ENCODE measurements around the gene CRYBG1.
A peak's percentile ranks its signal among the peaks of the same experiment; 100 is the strongest.
"Not testable (repeated sequence)": the region's sequence is repeated elsewhere in the genome, so short reads cannot be mapped to it uniquely, and the experiment has no call there.

CRYBG1 gene

GRCh38 chr6:106490974-106491373, 130.5 kb downstream of the CRYBG1 start:
- DNase-seq (ENCODE audit: insufficient read length, low spot score), result no peak
- no peak for FAIRE-seq

DNA sequence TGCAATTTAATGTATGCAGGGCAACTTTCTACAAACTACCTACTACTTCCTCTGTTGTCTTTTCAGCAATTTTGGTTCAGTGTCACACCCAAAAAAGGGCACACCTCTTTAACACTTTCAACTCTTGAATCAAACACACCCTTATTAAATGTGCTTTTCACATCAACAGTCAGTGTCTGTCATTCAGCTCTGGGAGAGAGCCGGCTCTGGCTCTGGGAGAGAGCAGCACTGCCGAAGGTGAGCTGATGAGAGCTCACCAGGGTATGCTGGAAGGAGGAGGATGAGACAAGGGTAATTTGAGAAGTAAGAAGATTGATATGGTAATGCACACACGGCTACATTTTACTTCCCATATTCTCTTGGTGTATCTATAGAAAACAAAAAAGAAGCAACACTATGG, 134.5 kb downstream of the CRYBG1 start:
- no peak for FAIRE-seq
- DNase-seq (ENCODE audit: insufficient read length, low spot score), result no peak

- FAIRE-seq, result no peak
- DNase-seq (ENCODE audit: insufficient read length, low spot score), result no peak
Measured at GRCh38 chr6:106496823-106497222, 136.3 kb downstream of the CRYBG1 start.

GRCh38 chr6:106501960-106502371, 141.4 kb downstream of the CRYBG1 start:
- FAIRE-seq (no peak), DNase-seq (ENCODE audit: insufficient read length, low spot score) (no peak)

GRCh38 chr6:106502559-106502958, 142.0 kb downstream of the CRYBG1 start:
- DNase-seq (ENCODE audit: insufficient read length, low spot score) (no peak), FAIRE-seq (no peak)

DNA sequence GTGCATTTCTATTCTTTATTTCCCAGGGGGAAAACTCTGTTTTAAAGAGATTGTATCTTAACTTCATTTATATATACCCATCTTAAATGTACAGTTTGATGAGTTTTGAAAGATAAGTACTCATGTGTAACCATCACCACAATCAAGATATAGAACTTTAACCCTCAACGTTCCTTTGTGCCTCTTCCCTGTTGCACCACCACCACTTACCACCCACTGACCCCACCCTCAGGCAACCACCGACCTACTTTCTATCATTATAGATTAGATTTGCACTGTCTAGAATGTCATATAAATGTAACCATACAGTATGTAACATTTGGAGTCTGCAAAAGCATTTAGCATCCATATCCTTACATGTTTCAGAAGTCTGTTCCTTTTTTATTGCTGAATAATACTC, 147.8 kb downstream of the CRYBG1 start:
- no peak for DNase-seq (ENCODE audit: insufficient read length, low spot score)
- FAIRE-seq, result no peak

- no peak for DNase-seq (ENCODE audit: insufficient read length, low spot score)
- no peak for FAIRE-seq
Measured at GRCh38 chr6:106508834-106509233, 148.3 kb downstream of the CRYBG1 start.

DNA sequence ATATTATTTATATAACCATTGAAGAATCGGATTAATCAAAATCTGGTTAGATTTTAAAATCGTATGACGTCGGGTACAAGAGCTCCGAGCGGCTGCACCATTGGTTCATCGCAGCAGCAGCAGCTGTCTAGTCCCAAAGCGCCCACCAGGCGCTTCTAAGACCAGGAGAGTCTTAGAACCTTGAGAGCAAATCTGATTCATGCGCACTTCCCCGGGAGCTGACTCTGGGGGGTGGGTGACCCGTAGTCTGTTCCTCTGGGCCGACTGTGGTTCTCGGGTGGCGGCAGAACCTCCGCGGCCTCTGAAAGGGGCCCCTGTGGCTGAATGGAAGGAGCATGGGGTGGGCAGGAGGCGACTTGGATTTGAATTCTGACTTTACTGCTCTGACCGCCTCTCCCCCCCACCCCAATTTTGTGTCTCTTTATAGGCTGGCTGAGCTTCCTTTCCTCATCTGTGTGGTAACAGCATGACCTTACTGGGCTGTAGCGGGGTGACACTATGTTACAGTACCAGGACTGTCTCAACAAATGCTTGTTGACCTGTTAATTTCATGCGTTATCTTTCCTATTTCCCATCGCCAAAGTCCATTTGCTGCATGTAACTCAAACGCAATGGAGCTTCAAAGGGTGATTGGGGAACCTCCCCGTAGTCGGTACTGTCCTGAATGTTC, 149.0 kb downstream of the CRYBG1 start:
- DNase-seq (ENCODE audit: insufficient read length, low spot score), result no peak

GRCh38 chr6:106510090-106510970, 149.8 kb downstream of the CRYBG1 start:
- FAIRE-seq, result no peak

More for the DNA sequence above, 149.0 kb downstream of the CRYBG1 start:
- FAIRE-seq, result no peak

DNA sequence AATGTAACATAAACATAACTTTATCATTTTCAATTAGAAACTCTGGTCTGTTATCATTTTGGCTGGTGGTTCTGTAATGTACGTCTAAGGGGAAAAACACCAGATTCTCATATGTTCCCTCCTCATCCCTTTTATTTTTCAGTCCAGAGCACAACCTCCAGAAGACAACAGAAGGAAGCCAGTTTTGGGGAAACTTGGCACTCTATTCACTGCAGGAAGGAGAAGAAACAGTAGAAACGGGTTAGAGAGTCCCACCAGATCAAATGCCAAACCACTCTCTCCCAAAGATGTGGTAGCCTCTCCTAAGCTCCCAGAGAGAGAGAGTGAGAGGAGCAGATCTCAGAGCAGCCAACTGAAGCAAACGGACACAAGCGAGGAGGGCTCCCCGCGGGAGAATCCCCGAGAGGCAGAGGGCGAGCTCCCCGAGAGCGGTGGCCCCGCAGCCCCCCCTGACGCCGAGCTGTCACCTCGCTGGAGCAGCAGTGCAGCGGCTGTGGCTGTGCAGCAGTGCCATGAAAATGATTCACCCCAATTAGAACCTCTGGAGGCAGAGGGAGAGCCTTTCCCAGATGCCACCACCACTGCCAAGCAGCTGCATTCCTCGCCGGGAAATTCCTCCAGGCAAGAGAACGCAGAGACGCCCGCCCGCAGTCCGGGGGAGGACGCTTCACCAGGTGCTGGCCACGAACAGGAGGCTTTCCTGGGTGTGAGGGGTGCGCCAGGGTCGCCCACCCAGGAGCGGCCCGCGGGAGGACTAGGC, 151.0 kb downstream of the CRYBG1 start:
- FAIRE-seq (no peak), DNase-seq (ENCODE audit: insufficient read length, low spot score) (no peak)

More at GRCh38 chr6:106510090-106510970, 149.8 kb downstream of the CRYBG1 start:
- DNase-seq (ENCODE audit: insufficient read length, low spot score), result peak; percentile 51

DNA sequence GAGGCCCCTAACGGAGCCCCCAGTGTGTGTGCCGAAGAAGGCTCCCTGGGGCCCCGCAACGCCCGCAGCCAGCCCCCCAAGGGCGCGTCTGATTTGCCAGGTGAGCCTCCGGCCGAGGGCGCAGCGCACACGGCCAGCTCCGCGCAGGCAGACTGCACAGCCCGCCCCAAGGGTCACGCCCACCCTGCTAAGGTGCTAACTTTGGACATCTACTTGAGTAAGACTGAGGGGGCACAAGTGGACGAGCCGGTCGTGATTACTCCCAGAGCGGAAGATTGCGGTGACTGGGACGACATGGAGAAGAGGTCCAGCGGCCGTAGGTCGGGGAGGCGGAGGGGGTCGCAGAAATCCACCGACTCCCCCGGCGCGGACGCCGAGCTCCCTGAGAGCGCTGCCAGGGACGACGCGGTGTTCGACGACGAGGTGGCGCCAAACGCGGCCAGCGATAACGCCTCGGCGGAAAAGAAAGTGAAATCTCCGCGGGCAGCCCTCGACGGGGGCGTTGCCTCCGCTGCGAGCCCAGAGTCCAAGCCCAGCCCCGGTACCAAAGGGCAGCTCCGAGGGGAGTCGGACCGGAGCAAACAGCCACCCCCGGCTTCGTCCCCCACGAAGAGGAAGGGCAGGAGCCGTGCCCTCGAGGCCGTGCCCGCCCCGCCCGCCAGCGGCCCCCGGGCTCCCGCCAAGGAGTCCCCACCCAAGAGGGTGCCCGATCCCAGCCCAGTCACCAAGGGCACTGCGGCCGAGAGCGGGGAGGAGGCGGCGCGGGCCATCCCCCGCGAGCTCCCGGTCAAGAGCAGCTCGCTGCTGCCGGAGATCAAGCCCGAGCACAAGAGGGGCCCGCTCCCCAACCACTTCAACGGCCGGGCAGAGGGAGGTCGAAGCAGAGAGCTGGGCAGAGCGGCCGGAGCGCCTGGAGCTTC, 151.8 kb downstream of the CRYBG1 start:
- FAIRE-seq, result no peak
- DNase-seq (ENCODE audit: insufficient read length, low spot score), result no peak

- no peak for DNase-seq (ENCODE audit: insufficient read length, low spot score)
Measured at GRCh38 chr6:106512968-106513574, 152.6 kb downstream of the CRYBG1 start.

GRCh38 chr6:106513808-106514582, 153.5 kb downstream of the CRYBG1 start:
- DNase-seq (ENCODE audit: insufficient read length, low spot score), result no peak
- no peak for FAIRE-seq

More at GRCh38 chr6:106512968-106513574, 152.6 kb downstream of the CRYBG1 start:
- FAIRE-seq, result no peak

DNA sequence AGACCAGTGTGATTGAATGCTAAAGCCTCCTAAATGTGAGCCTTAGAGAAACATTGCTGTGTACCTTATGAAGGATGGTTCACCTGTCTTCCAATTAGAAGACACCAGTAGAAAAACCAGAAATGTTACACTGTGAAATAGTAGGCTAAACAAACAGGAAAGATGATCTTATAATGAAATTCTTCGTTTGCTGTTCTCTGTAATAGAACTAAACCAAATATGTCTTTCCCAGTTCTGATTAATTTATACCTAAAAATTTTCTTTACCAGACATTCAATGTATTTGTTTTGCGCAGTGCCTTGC, 154.0 kb downstream of the CRYBG1 start:
- no peak for FAIRE-seq

DNA sequence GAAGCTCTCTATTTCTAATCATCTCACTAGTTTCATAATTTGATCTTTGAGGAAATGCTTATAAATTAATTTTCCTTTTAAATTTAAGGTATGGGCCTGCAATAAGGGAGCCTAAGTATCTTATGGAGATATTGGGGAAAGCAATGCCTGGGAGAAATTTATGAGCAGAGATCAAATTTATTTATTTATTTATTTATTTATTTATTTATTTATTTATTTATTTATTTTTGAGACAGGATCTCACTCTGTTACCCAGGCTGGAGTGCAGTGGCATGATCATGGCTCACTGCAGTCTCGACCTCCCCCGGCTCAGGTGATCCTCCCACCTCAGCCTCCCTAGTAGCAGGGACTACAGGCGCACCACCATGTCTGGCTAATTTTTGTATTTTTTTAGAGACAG, 155.1 kb downstream of the CRYBG1 start:
- not testable (repeated sequence) for DNase-seq (ENCODE audit: insufficient read length, low spot score); FAIRE-seq

More for the DNA sequence above, 154.0 kb downstream of the CRYBG1 start:
- no peak for DNase-seq (ENCODE audit: insufficient read length, low spot score)

DNA sequence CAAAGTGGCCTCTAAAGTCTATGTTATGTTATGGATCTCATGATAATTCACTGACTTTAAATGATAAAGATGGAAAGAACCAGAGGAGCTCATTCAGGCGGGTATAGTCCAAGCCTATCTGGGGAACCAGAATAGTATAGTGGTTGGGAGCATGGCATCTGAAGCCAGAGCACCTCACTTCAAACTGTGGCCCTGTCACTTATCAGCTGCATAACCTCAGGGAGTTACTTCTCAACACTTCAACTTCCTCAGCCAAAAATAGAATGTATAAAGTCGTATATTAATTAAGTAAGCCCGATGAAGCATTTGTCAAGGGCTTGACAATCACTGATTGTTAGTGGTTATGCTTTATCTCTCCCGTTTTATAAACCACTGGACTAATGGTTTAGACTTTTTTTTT, 156.1 kb downstream of the CRYBG1 start:
- no peak for FAIRE-seq
- no peak for DNase-seq (ENCODE audit: insufficient read length, low spot score)

DNA sequence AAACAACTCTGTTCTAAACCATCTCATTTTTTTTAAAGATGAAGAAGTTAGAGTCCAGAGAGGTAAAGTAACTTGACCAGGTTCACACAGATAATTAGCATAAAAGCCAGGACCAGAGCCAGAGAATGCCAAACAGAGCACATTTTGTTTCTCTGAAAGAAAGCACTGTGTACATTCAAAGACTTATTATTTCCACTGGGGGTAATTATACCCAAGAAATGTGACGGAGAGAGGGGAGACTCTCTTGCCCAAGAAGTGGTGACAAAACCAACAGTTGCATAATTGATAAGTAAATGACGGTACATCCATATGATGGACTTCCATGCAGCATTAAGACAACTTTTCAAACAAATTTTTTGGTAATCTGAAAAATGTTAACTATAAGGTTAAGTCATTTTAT, 157.2 kb downstream of the CRYBG1 start:
- FAIRE-seq (no peak), DNase-seq (ENCODE audit: insufficient read length, low spot score) (no peak)

DNA sequence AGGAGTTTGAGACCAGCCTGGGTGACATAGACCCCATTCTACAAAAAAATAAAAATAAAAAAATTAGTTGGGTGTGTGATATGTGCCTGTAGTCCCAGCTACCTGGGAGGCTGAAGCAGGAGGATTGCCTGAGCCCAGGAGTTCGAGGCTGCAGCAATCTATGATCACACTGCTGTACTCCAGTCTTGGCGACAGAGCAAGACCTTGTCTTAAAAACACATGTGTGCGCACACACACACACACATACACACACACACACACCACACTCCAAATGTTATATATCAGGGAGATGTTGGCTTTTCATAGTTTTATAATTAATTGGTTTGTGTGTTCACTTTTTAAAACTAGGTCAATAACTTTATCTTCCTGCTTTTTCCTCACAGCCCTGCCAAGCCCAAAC, 158.2 kb downstream of the CRYBG1 start:
- FAIRE-seq, result no peak

More for the DNA sequence above, 158.2 kb downstream of the CRYBG1 start:
- DNase-seq (ENCODE audit: insufficient read length, low spot score), result no peak

Measured in HTR-8/SVneo (cell line).